Neural progenitor cell (in vitro differentiated cells): ENCODE data around the gene MAGI3. TPM values are rescaled to one million over a fixed set of nuclear protein-coding genes. Genes with fewer than 3 reads are reported as not detected.

Experiments
- DNase-seq: peaks from one replicate; pipeline ENCODE4 v3.0.0-alpha.2; 2016; ENCODE audit warnings: low spot score
- H2AFZ ChIP-seq: fragments of 200-600 bp; sonication (generic); replicated peaks from 2 replicates; pipeline ENCODE4 v1.6.1; 2016; ENCODE audit warnings: antibody characterized with exemption
- H3F3A ChIP-seq: fragments of 200-600 bp; sonication (generic); 2 replicates; pipeline ENCODE4 v1.6.1; 2016; ENCODE audit warnings: antibody characterized with exemption, low read depth
- H3K27ac ChIP-seq: fragments of 200-600 bp; sonication (generic); 2 replicates; pipeline ENCODE4 v1.5.1; 2016; ENCODE audit warnings: mild to moderate bottlenecking
- H3K27me3 ChIP-seq: fragments of 200-600 bp; sonication (generic); 2 replicates; pipeline ENCODE4 v1.6.1; 2016; ENCODE audit warnings: mild to moderate bottlenecking, moderate library complexity
- H3K36me3 ChIP-seq: fragments of 200-600 bp; sonication (generic); 2 replicates; pipeline ENCODE4 v1.5.1; 2016
- H3K4me1 ChIP-seq: fragments of 200-600 bp; sonication (generic); 2 replicates; pipeline ENCODE4 v1.6.1; 2016; ENCODE audit warnings: mixed run types
- H3K4me2 ChIP-seq: fragments of 200-600 bp; sonication (generic); 2 replicates; pipeline ENCODE4 v1.6.1; 2016
- H3K4me3 ChIP-seq: fragments of 200-600 bp; sonication (generic); 2 replicates; pipeline ENCODE4 v1.5.1; 2016
- H3K79me2 ChIP-seq: fragments of 200-600 bp; sonication (generic); 2 replicates; pipeline ENCODE4 v1.6.1; 2016; ENCODE audit warnings: low read depth
- H3K9ac ChIP-seq: fragments of 200-600 bp; sonication (generic); 2 replicates; pipeline ENCODE4 v1.6.1; 2016
- H3K9me3 ChIP-seq: fragments of 200-600 bp; sonication (generic); 2 replicates; pipeline ENCODE4 v1.5.1; 2016; ENCODE audit warnings: low read depth
- H4K20me1 ChIP-seq: fragments of 200-600 bp; sonication (generic); 2 replicates; pipeline ENCODE4 v1.6.1; 2016; ENCODE audit warnings: low read depth
- H3K27ac Mint-ChIP-seq: 3 replicates; pipeline ENCODE4 v1.8.0; 2021; ENCODE audit warnings: mixed read lengths
- H3K27me3 Mint-ChIP-seq: 2 replicates; pipeline ENCODE4 v1.8.0; 2022; ENCODE audit warnings: low read depth, mild to moderate bottlenecking, inconsistent platforms, moderate library complexity, mixed read lengths; ENCODE audit not compliant: insufficient read depth
- H3K36me3 Mint-ChIP-seq: 3 replicates; pipeline ENCODE4 v1.8.0; 2021; ENCODE audit warnings: mixed read lengths
- H3K4me1 Mint-ChIP-seq: 3 replicates; pipeline ENCODE4 v1.8.0; 2021; ENCODE audit warnings: mixed read lengths
- H3K4me3 Mint-ChIP-seq: 3 replicates; pipeline ENCODE4 v1.8.0; 2021; ENCODE audit warnings: mild to moderate bottlenecking, moderate library complexity, mixed read lengths
- H3K9me3 Mint-ChIP-seq: 3 replicates; pipeline ENCODE4 v1.8.0; 2020; ENCODE audit warnings: mixed read lengths
- EZH2 ChIP-seq: fragments of 200-600 bp; sonication (generic); IDR thresholded peaks from 2 replicates; pipeline ENCODE4 v1.6.1; 2017; ENCODE audit warnings: antibody characterized with exemption, mild to moderate bottlenecking, moderate library complexity
- EZH2phosphoT487 ChIP-seq: fragments of 200-600 bp; sonication (generic); IDR thresholded peaks from 2 replicates; pipeline ENCODE4 v1.6.1; 2017; ENCODE audit warnings: antibody characterized with exemption
- total RNA-seq: library from RNA; depleted of rRNA; stranded (reverse); fragments of >200 nt; gene quantifications from 2 replicates; pipeline ENCODE4 v1.2.3, GENCODE V29; 2015; ENCODE audit warnings: low replicate concordance
- TF ChIP-seq, protein P1 (sequence below): fragments of 200-600 bp; sonication (generic); IDR thresholded peaks from 2 replicates; pipeline ENCODE4 v1.5.1; 2017; ENCODE audit warnings: antibody characterized with exemption, mild to moderate bottlenecking

MAGI3 gene
- total RNA-seq, 1 donor from 2014 or later, result 26.9 TPM

DNA sequence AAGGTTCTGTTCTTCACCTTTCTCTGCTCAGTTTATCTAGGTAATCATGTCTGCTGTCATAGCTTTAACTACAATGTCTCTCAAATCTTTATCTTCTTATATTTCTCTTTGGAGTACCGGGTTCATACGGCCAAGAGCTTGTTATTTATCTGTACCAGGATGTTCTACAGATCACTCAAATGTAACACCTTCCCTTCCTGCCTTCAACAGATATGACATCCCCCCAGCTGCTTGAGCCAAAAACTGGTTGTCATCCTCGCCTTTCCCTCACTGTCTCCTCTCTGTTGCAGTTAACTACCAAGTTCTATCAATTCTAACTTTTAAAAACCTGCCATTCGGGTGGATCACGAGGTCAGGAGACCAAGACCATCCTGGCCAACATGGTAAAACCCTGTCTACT, 220.1 kb downstream of the MAGI3 start:
- H3K36me3 Mint-ChIP-seq, result peaks cover 6% of the 10 kb centered on the region
- no peaks in the 10 kb centered on the region for H3K9me3 Mint-ChIP-seq

DNA sequence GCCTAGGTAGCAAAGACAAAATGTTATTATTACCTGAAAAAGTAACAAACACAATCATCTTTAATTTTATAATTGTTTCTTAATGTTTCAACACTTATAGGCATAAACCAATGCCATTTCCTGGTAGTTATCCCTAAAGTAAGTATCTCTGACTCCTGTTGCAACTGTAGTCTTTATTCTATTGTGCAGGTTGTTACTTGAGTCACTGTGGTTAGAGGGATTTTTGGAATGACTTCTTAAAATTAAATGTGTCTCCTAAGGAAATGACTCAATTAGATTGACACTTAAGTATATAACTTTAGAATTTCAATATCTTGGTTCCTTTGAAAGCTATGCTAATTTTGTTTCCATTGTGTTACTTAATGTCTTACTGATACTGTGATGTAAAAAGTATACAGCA, 225.1 kb downstream of the MAGI3 start:
- H3K79me2 ChIP-seq, result no peaks in the 10 kb centered on the region
- H3K4me1 Mint-ChIP-seq, result no peaks in the 10 kb centered on the region
- no peaks in the 10 kb centered on the region for H3K9me3 ChIP-seq
- H2AFZ ChIP-seq, result no peak overlapping the region
- no peaks in the 10 kb centered on the region for H3K27me3 ChIP-seq
- no peaks in the 10 kb centered on the region for H3K27me3 Mint-ChIP-seq
- no peaks in the 10 kb centered on the region for H3F3A ChIP-seq
- H3K27ac Mint-ChIP-seq, result no peak overlapping the region
- H3K4me3 Mint-ChIP-seq, result no peak overlapping the region
- no peaks in the 10 kb centered on the region for H3K9me3 Mint-ChIP-seq
- H3K4me2 ChIP-seq, result no peak overlapping the region
- no peaks in the 10 kb centered on the region for H3K4me1 ChIP-seq
- no peak for TF ChIP-seq EZH2
- TF ChIP-seq, protein P1, sequence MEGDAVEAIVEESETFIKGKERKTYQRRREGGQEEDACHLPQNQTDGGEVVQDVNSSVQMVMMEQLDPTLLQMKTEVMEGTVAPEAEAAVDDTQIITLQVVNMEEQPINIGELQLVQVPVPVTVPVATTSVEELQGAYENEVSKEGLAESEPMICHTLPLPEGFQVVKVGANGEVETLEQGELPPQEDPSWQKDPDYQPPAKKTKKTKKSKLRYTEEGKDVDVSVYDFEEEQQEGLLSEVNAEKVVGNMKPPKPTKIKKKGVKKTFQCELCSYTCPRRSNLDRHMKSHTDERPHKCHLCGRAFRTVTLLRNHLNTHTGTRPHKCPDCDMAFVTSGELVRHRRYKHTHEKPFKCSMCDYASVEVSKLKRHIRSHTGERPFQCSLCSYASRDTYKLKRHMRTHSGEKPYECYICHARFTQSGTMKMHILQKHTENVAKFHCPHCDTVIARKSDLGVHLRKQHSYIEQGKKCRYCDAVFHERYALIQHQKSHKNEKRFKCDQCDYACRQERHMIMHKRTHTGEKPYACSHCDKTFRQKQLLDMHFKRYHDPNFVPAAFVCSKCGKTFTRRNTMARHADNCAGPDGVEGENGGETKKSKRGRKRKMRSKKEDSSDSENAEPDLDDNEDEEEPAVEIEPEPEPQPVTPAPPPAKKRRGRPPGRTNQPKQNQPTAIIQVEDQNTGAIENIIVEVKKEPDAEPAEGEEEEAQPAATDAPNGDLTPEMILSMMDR, result no peak
- no peak overlapping the region for H3K9ac ChIP-seq
- H3K4me3 ChIP-seq, result no peak overlapping the region
- H4K20me1 ChIP-seq, result no peaks in the 10 kb centered on the region
- DNase-seq, result no peak
- peaks cover 9% of the 10 kb centered on the region for H3K36me3 Mint-ChIP-seq
- H3K36me3 ChIP-seq, result no peaks in the 10 kb centered on the region
- H3K27ac ChIP-seq, result no peak overlapping the region

More for the DNA sequence above, 220.1 kb downstream of the MAGI3 start:
- H3K4me3 Mint-ChIP-seq, result no peak overlapping the region
- no peaks in the 10 kb centered on the region for H4K20me1 ChIP-seq
- DNase-seq, result no peak
- no peaks in the 10 kb centered on the region for H3K4me1 Mint-ChIP-seq
- H3K27me3 ChIP-seq, result no peaks in the 10 kb centered on the region
- H3K27ac Mint-ChIP-seq, result no peak overlapping the region
- no peaks in the 10 kb centered on the region for H3F3A ChIP-seq
- H3K36me3 ChIP-seq, result no peaks in the 10 kb centered on the region
- no peak overlapping the region for H3K4me2 ChIP-seq
- no peaks in the 10 kb centered on the region for H3K79me2 ChIP-seq
- H3K9ac ChIP-seq, result no peak overlapping the region
- no peaks in the 10 kb centered on the region for H3K4me1 ChIP-seq
- no peak for TF ChIP-seq EZH2phosphoT487
- TF ChIP-seq, protein P1, result no peak
- no peak for TF ChIP-seq EZH2
- H3K27ac ChIP-seq, result no peak overlapping the region
- H3K4me3 ChIP-seq, result no peak overlapping the region
- H3K9me3 ChIP-seq, result no peaks in the 10 kb centered on the region
- H3K27me3 Mint-ChIP-seq, result no peaks in the 10 kb centered on the region
- H2AFZ ChIP-seq, result no peak overlapping the region

DNA sequence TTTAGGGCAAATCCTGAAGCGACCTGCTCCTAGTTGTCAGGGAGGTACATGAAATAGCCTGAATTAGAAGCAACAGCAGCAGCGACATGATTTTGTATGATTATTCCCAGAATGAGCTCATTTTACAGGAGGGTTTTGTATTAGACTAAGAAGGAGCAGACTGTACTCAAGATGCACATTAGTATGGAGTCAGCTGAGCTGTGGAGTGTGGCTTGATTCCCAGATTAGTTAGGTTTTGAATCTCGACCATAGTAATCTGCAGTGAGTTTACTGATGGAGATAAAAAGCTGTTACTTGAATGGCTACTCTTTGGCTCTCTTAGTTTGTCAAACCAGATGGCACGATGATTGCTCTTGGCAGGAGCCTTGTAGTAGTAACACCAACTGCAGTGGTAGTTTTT, 225.8 kb downstream of the MAGI3 start:
- Histone ChIP-seq H3K4me3 (no peak overlapping the region), H3K9ac (no peak overlapping the region), H3K36me3 (no peaks in the 10 kb centered on the region), H4K20me1 (no peaks in the 10 kb centered on the region), H3K4me2 (no peak overlapping the region), H3K4me1 (no peaks in the 10 kb centered on the region), H3K27me3 (no peaks in the 10 kb centered on the region), H3F3A (no peaks in the 10 kb centered on the region), H3K9me3 (no peaks in the 10 kb centered on the region), H3K27ac (no peak overlapping the region), H3K79me2 (no peaks in the 10 kb centered on the region), H2AFZ (no peak overlapping the region)
- DNase-seq, result no peak
- Mint-ChIP-seq H3K27ac (no peak overlapping the region), H3K4me3 (no peak overlapping the region), H3K4me1 (no peaks in the 10 kb centered on the region), H3K9me3 (no peaks in the 10 kb centered on the region), H3K36me3 (peaks cover 14% of the 10 kb centered on the region), H3K27me3 (no peaks in the 10 kb centered on the region)
- no peak for TF ChIP-seq EZH2phosphoT487
- TF ChIP-seq, protein P1, result no peak
